ENCODE measurements around the gene AQP12A. TPM values are rescaled to one million over a fixed set of nuclear protein-coding genes. Genes with fewer than 3 reads are reported as not detected.

AQP12A gene
- total and polyA plus RNA-seq, 9 of the 15 experiments (the other 6 are each of a cell fraction or from before 2014, with no cell fraction given): not detected

DNA sequence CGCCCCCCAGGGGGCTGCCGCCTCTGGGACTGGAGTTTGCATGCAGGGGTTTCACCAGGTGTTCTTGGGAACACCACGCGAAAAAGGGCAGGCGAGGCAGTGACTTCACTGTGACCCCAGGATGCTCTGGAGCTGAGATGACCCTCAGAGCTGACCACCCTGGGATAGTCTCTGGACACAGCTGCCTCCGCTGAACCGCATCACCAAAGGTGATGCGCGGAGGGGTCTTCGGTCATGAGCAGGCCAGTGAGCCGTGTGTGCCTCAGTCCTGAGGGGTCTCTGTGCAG, 48.9 kb upstream of the AQP12A start:
- in situ Hi-C loops (cut with MboI): no loop called here

More for the DNA sequence above, 48.9 kb upstream of the AQP12A start:
- peaks cover 0 to 7% of the 10 kb centered on the region in 2 experiments; a peak in 1 of 5 replicates for H3K4me1 ChIP-seq (replicated peaks in 1 of 2; ENCODE audit: control insufficient read depth in 2 of 2, insufficient read depth in 2 of 2, low read length in 2 of 2)
- TF ChIP-seq, protein P1, sequence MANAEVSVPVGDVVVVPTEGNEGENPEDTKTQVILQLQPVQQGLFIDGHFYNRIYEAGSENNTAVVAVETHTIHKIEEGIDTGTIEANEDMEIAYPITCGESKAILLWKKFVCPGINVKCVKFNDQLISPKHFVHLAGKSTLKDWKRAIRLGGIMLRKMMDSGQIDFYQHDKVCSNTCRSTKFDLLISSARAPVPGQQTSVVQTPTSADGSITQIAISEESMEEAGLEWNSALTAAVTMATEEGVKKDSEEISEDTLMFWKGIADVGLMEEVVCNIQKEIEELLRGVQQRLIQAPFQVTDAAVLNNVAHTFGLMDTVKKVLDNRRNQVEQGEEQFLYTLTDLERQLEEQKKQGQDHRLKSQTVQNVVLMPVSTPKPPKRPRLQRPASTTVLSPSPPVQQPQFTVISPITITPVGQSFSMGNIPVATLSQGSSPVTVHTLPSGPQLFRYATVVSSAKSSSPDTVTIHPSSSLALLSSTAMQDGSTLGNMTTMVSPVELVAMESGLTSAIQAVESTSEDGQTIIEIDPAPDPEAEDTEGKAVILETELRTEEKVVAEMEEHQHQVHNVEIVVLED (CRISPR knock-in tag; IDR thresholded peaks at IDR 0.05): no peak
- no peak for TF ChIP-seq HDGF (IDR thresholded peaks at IDR 0.05)
- TF ChIP-seq, protein P2, sequence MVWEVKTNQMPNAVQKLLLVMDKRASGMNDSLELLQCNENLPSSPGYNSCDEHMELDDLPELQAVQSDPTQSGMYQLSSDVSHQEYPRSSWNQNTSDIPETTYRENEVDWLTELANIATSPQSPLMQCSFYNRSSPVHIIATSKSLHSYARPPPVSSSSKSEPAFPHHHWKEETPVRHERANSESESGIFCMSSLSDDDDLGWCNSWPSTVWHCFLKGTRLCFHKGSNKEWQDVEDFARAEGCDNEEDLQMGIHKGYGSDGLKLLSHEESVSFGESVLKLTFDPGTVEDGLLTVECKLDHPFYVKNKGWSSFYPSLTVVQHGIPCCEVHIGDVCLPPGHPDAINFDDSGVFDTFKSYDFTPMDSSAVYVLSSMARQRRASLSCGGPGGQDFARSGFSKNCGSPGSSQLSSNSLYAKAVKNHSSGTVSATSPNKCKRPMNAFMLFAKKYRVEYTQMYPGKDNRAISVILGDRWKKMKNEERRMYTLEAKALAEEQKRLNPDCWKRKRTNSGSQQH (CRISPR knock-in tag; IDR thresholded peaks at IDR 0.05): no peak
- no peak for TF ChIP-seq PML (IDR thresholded peaks at IDR 0.05; ENCODE audit: low read length)
- TF ChIP-seq CHCHD3 (CRISPR knock-in tag; IDR thresholded peaks at IDR 0.05): no peak
- no peak for TF ChIP-seq PRMT5 (CRISPR knock-in tag; IDR thresholded peaks at IDR 0.05)
- no peak for TF ChIP-seq SREBF2 (CRISPR knock-in tag; IDR thresholded peaks at IDR 0.05)
- TF ChIP-seq FOXA1 (IDR thresholded peaks at IDR 0.05; ENCODE audit: borderline replicate concordance): no peak
- no peak for TF ChIP-seq THRAP3 (IDR thresholded peaks at IDR 0.05; ENCODE audit: borderline replicate concordance)
- TF ChIP-seq ZNF431 (CRISPR knock-in tag; IDR thresholded peaks at IDR 0.05): no peak
- TF ChIP-seq SNIP1 (IDR thresholded peaks at IDR 0.05; ENCODE audit: low read depth): no peak
- TF ChIP-seq MAFF (IDR thresholded peaks at IDR 0.05; ENCODE audit: low read length): no peak
- no peak for TF ChIP-seq SPI1 (IDR thresholded peaks at IDR 0.05; ENCODE audit: borderline replicate concordance, low read depth, low read length)
- no peak for TF ChIP-seq HMBOX1 (IDR thresholded peaks at IDR 0.05)
- intact Hi-C loops (cut with micrococcal nuclease): no loop called here
- WGBS (ENCODE audit: insufficient coverage, low coverage, missing lambda C conversion rate): 0% methylated on average over 2 of the region's 11 CpGs
- no peaks in the 10 kb centered on the region for H3K36me3 ChIP-seq (ENCODE audit: control insufficient read depth, insufficient read depth, low read length)
- no peaks in the 10 kb centered on the region for H4K20me1 ChIP-seq (replicated peaks; ENCODE audit: control insufficient read depth, insufficient read depth, low read length)
- H3K9ac ChIP-seq (ENCODE audit: insufficient read depth in 1 of 2, low read depth in 2 of 2, low read length in 2 of 2): no peak overlapping the region
- ChIA-PET CTCF (ENCODE audit: low intra/inter-chr PET ratio) (no interaction called here), POLR2A (interaction anchor here (0.8 kb wide), 1 partner anchor 15 kb away, joined by 4 read pairs; no protein-coding TSS in a partner anchor)
- H3K79me2 ChIP-seq (ENCODE audit: control insufficient read depth, insufficient read depth, low read length): no peaks in the 10 kb centered on the region
- no peaks in the 10 kb centered on the region for H3K9me3 ChIP-seq (replicated peaks; ENCODE audit: control insufficient read depth, insufficient read depth, low read depth, low read length)
- H3K27ac ChIP-seq (ENCODE audit: extremely low read depth, low read depth, low read length): no peak overlapping the region
- H2AFZ ChIP-seq (ENCODE audit: low read depth, low read length): no peak overlapping the region
- no peak overlapping the region for H3K4me2 ChIP-seq (ENCODE audit: insufficient read depth, low read length)
- no peak overlapping the region for H3K4me3 ChIP-seq
- FAIRE-seq (no peak), DNase-seq (ENCODE audit: extremely low read depth in 1 of 4, low spot score in 3 of 4) (no peak), ATAC-seq (no peak)
- H3K9me1 ChIP-seq (ENCODE audit: control insufficient read depth, insufficient read depth, low read length): no peaks in the 10 kb centered on the region
- H3K27me3 ChIP-seq (ENCODE audit: control insufficient read depth in 2 of 2, insufficient read depth in 2 of 2, low read length in 2 of 2): peaks cover 14 to 60% of the 10 kb centered on the region in 2 experiments; a peak in 4 of 5 replicates
- no TSS peak for BruUV-seq (replicated peaks)
